GM21528 (cell line): Measurements from ENCODE around the gene TMEM184C.
A peak's percentile ranks its signal among the peaks of the same experiment; 100 is the strongest.

ENCODE experiments used
- ATAC-seq: cut with Tn5 transposase; IDR thresholded peaks from one replicate; pipeline ENCODE4 v1.9.1; 2021; ENCODE audit warnings: mild to moderate bottlenecking, moderate library complexity; ENCODE audit not compliant: unreplicated experiment, low FRiP score

TMEM184C gene

DNA sequence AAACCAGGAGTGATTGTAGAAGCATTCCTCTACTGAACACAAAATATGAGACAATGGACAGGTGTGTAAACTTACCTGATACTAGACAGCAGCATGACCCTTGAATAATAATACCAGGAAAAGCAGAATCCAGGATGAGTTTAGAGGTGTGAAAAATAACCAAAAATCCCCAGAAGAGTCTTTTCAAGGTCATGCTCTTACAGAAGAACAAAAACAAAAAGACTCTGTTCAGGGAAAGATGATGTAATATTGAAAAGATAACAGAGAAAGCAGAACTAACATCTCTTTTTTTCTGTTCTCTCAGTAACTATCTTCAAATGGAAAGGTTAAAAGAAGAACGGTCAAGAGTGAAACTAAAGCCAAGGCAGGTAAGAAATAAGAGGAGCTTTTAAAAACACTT is 100.7 kb downstream of the TMEM184C start:
- peak; percentile 79 for ATAC-seq
